GM12892 (cell line): ENCODE data around the gene NAV2.

ENCODE experiments used
- POLR2A ChIP-seq: IDR thresholded peaks from 2 replicates; pipeline ENCODE4 v1.6.1; 2011; ENCODE audit warnings: low read depth, low read length, control low read depth
- POLR2AphosphoS5 ChIP-seq: IDR thresholded peaks from 2 replicates; pipeline ENCODE4 v1.6.1; 2011; ENCODE audit warnings: low read depth, low read length, control low read depth

- TF ChIP-seq POLR2A (no peak), POLR2AphosphoS5 (no peak)
Measured at GRCh38 chr11:19670030-19670791, 42.4 kb upstream of the NAV2 start.
